HEK293 (cell line): ENCODE data around the gene TEX2.

Experiments used
- CTCF ChIP-seq: fragments of 450-650 bp; formaldehyde crosslinking; IDR thresholded peaks from 2 replicates; pipeline ENCODE4 v1.5.1; 2016; ENCODE audit warnings: missing biosample characterization, missing genetic modification characterization
- SALL2 ChIP-seq: fragments of 450-650 bp; formaldehyde crosslinking; IDR thresholded peaks from 2 replicates; pipeline ENCODE4 v1.5.0; 2017; ENCODE audit warnings: missing biosample characterization, mild to moderate bottlenecking, missing genetic modification characterization, borderline replicate concordance
- ZBTB10 ChIP-seq: fragments of 450-650 bp; formaldehyde crosslinking; IDR thresholded peaks from 2 replicates; pipeline ENCODE4 v1.5.1; 2016; ENCODE audit warnings: missing biosample characterization, missing genetic modification characterization
- ZEB2 ChIP-seq: fragments of 450-650 bp; formaldehyde crosslinking; IDR thresholded peaks from 2 replicates; pipeline ENCODE4 v1.5.1; 2016; ENCODE audit warnings: missing biosample characterization, missing genetic modification characterization
- ZFHX2 ChIP-seq: fragments of 450-650 bp; formaldehyde crosslinking; conservative IDR thresholded peaks from 2 replicates; pipeline ENCODE4 v1.5.1; 2016; ENCODE audit warnings: missing biosample characterization, missing genetic modification characterization
- ZNF513 ChIP-seq: fragments of 450-650 bp; IDR thresholded peaks from 2 replicates; pipeline ENCODE4 v1.5.1; 2018; ENCODE audit warnings: missing biosample characterization, missing genetic modification characterization

GRCh38 chr17:64309710-64310109 lies 46.6 kb upstream of the TEX2 start:
- TF ChIP-seq CTCF (no peak), ZNF513 (tag by site-specific recombination) (no peak), ZBTB10 (tag by site-specific recombination) (no peak), SALL2 (tag by site-specific recombination) (no peak), ZEB2 (tag by site-specific recombination) (no peak), ZFHX2 (tag by site-specific recombination) (no peak)
